Gastrocnemius medialis (tissue), 4 donors: ENCODE results near the gene C2CD3. TPM values are rescaled to one million over a fixed set of nuclear protein-coding genes. Genes with fewer than 3 reads are reported as not detected.

ENCODE experiments used
- ATAC-seq, 2 donors: fragments of 150-250 bp; one replicate each; pipeline ENCODE4 v1.9.1; 2016
- DNase-seq, 2 donors: peaks; one replicate each; pipeline ENCODE4 v3.0.0-alpha.2; 2019
- H3K27ac ChIP-seq, 4 donors: fragments of 200-600 bp; sonication (generic); 1 replicate in 1 of 4; 2 replicates in 3 of 4; pipeline ENCODE4 v1.5.1; 2016 to 2018; ENCODE audit warnings: mild to moderate bottlenecking in 2 of 4, moderate library complexity in 1 of 4
- H3K27me3 ChIP-seq, 3 donors: fragments of 200-600 bp; sonication (generic) in 2 of 3; 1 replicate in 1 of 3; 2 replicates in 2 of 3; pipeline versions ENCODE4 v1.5.1 to v1.6.0; 2016 to 2019; ENCODE audit warnings: mild to moderate bottlenecking in 1 of 3, moderate library complexity in 1 of 3
- H3K36me3 ChIP-seq, 2 donors: fragments of 200-600 bp; sonication (generic) in 1 of 2; one replicate each; pipeline ENCODE4 v1.5.1; 2017 to 2018
- H3K4me1 ChIP-seq, 2 donors: fragments of 200-600 bp; sonication (generic) in 1 of 2; one replicate each; pipeline ENCODE4 v1.5.1; 2016 to 2017; ENCODE audit warnings: mild to moderate bottlenecking in 2 of 2
- H3K4me3 ChIP-seq, 4 donors: fragments of 200-600 bp; sonication (generic) in 3 of 4; 1 replicate in 1 of 4; 2 replicates in 3 of 4; pipeline ENCODE4 v1.5.1; 2016 to 2019; ENCODE audit warnings: mild to moderate bottlenecking in 2 of 4
- H3K9me3 ChIP-seq, 3 donors: fragments of 200-600 bp; sonication (generic) in 2 of 3; 1 replicate in 1 of 3; 2 replicates in 2 of 3; pipeline ENCODE4 v1.5.1; 2016 to 2019
- CTCF ChIP-seq, 5 experiments: fragments of 450-650 bp in 3 of 5; fragments of 200-600 bp in 2 of 5; sonication (generic) in 2 of 5; IDR thresholded peaks in 4 of 5; conservative IDR thresholded peaks in 1 of 5; 1 replicate in 4 of 5; 2 replicates in 1 of 5; pipeline ENCODE4 v1.5.1; 2016 to 2019; ENCODE audit warnings: antibody characterized with exemption in 5 of 5, mild to moderate bottlenecking in 3 of 5, moderate library complexity in 3 of 5
- POLR2A ChIP-seq, 2 donors: fragments of 450-650 bp; IDR thresholded peaks; one replicate each; pipeline ENCODE4 v1.6.1; 2017; ENCODE audit warnings: antibody characterized with exemption in 2 of 2, mild to moderate bottlenecking in 2 of 2, moderate library complexity in 2 of 2
- in situ Hi-C, 4 donors: fragments of 200-750 bp; cut with MboI; loops; one replicate each; pipeline versions ENCODE4 v1.15.0 to v1.8.0; 2017; ENCODE audit warnings: low sequenced_read_pairs in 4 of 4
- intact Hi-C: fragments of 100-400 bp; cut with DNase I; formaldehyde crosslinking; loops from one replicate; pipeline ENCODE4 v1.15.1; 2023; ENCODE audit warnings: low total_unique reads
- total RNA-seq, 4 donors: library from RNA; depleted of rRNA; stranded (reverse); fragments of >200 nt; gene quantifications; one replicate each; pipeline versions ENCODE4 v1.1.0 to v1.2.3, GENCODE V29; 2016

The C2CD3 gene
- total RNA-seq, 4 donors from 2014 or later: 13.8 to 33.2 (median 16.4) TPM

DNA sequence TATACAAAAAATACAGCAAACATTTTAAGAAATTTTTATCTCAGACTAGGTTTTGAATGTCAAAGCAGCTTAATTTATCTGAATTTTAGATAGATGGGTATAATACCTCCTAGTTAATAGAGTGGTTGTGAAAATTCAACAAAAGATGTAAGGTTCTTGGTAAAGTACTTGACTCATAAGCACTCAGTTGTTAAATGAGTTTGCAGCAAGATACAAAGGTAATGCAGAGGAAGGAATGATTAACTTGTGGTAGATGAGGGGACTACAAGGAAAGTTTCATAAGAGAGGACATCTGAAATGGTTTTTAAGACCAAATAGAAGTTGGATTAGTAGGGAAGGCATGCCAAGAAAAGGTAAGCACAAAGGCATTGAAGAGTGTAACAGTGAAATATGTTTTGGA lies 37.7 kb upstream of the C2CD3 start:
- no peak for TF ChIP-seq CTCF (IDR thresholded peaks at IDR 0.05 in 4 of 5, conservative IDR thresholded peaks at IDR 0.05 in 1 of 5)
- TF ChIP-seq POLR2A (IDR thresholded peaks at IDR 0.05): no peak
- intact Hi-C loops: no loop called here
- Histone ChIP-seq H3K36me3 (peaks cover 0 to 56% of the 10 kb centered on the region in 2 donors), H3K27me3 (no peaks in the 10 kb centered on the region), H3K4me1 (no peaks in the 10 kb centered on the region), H3K9me3 (no peaks in the 10 kb centered on the region), H3K4me3 (no peak overlapping the region), H3K27ac (no peak overlapping the region)
- DNase-seq (no peak), ATAC-seq (no peak)
- in situ Hi-C loops: no loop called here

DNA sequence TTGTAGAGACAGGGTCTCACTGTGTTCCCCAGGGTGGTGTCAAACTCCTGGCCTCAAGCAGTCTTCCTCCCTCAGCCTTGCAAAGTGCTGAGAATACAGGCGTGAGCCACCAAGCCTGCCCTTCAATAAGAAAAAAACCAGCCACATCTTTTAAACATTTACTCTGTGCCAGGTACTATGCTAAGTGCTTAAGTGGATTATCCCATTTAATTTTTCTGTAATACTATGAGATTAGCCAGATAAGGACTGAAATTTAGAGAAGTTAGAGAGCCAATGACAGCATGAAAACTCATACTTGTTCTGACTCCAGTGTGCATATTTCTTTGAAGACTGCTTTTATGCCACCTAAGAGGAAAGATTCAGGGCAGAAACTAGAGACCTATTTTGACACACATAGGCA lies 35.9 kb upstream of the C2CD3 start:
- no peak overlapping the region for H3K27ac ChIP-seq
- no peak for TF ChIP-seq POLR2A (IDR thresholded peaks at IDR 0.05)
- no peak for TF ChIP-seq CTCF (IDR thresholded peaks at IDR 0.05 in 4 of 5, conservative IDR thresholded peaks at IDR 0.05 in 1 of 5)
- H3K36me3 ChIP-seq: peaks cover 0 to 56% of the 10 kb centered on the region in 2 donors
- intact Hi-C loops: no loop called here
- DNase-seq: no peak
- in situ Hi-C loops: no loop called here
- no peaks in the 10 kb centered on the region for H3K27me3 ChIP-seq
- no peak overlapping the region for H3K4me3 ChIP-seq
- H3K4me1 ChIP-seq: peaks cover 0 to 7% of the 10 kb centered on the region in 2 donors
- ATAC-seq: no peak
- H3K9me3 ChIP-seq: no peaks in the 10 kb centered on the region

DNA sequence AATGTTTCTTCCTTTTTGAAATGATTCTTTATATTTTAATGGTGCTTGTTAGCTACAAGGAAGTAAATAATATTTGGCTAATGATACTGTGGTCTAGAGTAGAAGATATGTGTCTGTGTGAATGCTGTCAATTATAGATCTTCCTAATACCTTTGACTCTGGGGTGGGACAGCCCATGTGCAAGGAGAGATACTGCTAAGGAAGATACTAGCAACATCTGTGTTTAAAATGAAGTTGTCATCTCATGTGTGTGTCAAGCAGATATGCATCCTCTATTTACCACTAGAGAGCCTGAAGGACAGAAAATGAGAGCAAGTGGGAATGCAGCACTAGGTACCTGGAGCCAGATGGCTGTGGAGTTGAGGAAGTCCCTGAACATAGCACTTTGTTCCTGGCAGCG lies 34.4 kb upstream of the C2CD3 start:
- in situ Hi-C loops: no loop called here
- ATAC-seq (no peak), DNase-seq (no peak)
- intact Hi-C loops: no loop called here
- Histone ChIP-seq H3K4me1 (peaks cover 0 to 8% of the 10 kb centered on the region in 2 donors), H3K27ac (no peak overlapping the region), H3K36me3 (peaks cover 0 to 52% of the 10 kb centered on the region in 2 donors), H3K9me3 (no peaks in the 10 kb centered on the region), H3K27me3 (no peaks in the 10 kb centered on the region), H3K4me3 (no peak overlapping the region)
- TF ChIP-seq POLR2A (IDR thresholded peaks at IDR 0.05) (no peak), CTCF (IDR thresholded peaks at IDR 0.05 in 4 of 5, conservative IDR thresholded peaks at IDR 0.05 in 1 of 5) (no peak)

DNA sequence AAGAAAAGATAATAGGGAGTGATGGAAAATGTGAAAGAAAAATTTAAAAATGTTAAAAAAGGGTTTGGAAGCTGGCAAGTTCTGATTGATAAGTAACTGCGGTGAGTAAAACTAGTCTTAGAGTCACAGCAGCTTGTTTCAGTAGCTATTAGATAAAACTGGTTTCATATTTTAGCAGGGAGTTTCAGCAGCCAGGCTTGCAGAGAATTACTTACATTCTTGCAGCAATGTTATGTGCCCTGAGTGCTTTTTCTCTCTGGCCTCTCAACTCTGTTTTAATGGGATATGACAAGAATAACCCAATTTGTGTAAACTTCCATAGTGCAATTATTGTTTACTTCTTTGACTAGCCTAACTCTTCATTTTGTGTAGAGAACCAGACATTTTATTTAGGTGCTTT lies 33.9 kb upstream of the C2CD3 start:
- Histone ChIP-seq H3K36me3 (peaks cover 0 to 48% of the 10 kb centered on the region in 2 donors), H3K4me3 (no peak overlapping the region), H3K9me3 (no peaks in the 10 kb centered on the region), H3K27ac (no peak overlapping the region), H3K27me3 (no peaks in the 10 kb centered on the region), H3K4me1 (peaks cover 0 to 8% of the 10 kb centered on the region in 2 donors)
- no peak for TF ChIP-seq CTCF (IDR thresholded peaks at IDR 0.05 in 4 of 5, conservative IDR thresholded peaks at IDR 0.05 in 1 of 5)
- TF ChIP-seq POLR2A (IDR thresholded peaks at IDR 0.05): no peak
- intact Hi-C loops (no loop called here), in situ Hi-C loops (no loop called here)
- DNase-seq (no peak), ATAC-seq (no peak)

GRCh38 chr11:74203966-74204365 lies 33.2 kb upstream of the C2CD3 start:
- Histone ChIP-seq H3K36me3 (peaks cover 0 to 40% of the 10 kb centered on the region in 2 donors), H3K27ac (no peak overlapping the region), H3K9me3 (no peaks in the 10 kb centered on the region), H3K4me1 (peaks cover 0 to 8% of the 10 kb centered on the region in 2 donors), H3K4me3 (no peak overlapping the region), H3K27me3 (no peaks in the 10 kb centered on the region)
- DNase-seq (no peak), ATAC-seq (no peak)
- in situ Hi-C loops (no loop called here), intact Hi-C loops (no loop called here)
- TF ChIP-seq POLR2A (IDR thresholded peaks at IDR 0.05) (no peak), CTCF (IDR thresholded peaks at IDR 0.05 in 4 of 5, conservative IDR thresholded peaks at IDR 0.05 in 1 of 5) (no peak)
